HUDEP-2 (cell line): ENCODE results near the gene HOXC10.

Source experiments
- DNase-seq, 76 experiments: peaks; one replicate each; lab custom pipeline; 2025; ENCODE audit not compliant: unreplicated experiment in 76 of 76; lab: John Stamatoyannopoulos, UW

Gene HOXC10

GRCh38 chr12:53975479-53976152, 9.3 kb upstream of the HOXC10 start:
- DNase-seq, result no peak

GRCh38 chr12:53976172-53976822, 8.6 kb upstream of the HOXC10 start:
- no peak for DNase-seq

GRCh38 chr12:53976823-53977595, 7.9 kb upstream of the HOXC10 start:
- DNase-seq, result no peak

DNA sequence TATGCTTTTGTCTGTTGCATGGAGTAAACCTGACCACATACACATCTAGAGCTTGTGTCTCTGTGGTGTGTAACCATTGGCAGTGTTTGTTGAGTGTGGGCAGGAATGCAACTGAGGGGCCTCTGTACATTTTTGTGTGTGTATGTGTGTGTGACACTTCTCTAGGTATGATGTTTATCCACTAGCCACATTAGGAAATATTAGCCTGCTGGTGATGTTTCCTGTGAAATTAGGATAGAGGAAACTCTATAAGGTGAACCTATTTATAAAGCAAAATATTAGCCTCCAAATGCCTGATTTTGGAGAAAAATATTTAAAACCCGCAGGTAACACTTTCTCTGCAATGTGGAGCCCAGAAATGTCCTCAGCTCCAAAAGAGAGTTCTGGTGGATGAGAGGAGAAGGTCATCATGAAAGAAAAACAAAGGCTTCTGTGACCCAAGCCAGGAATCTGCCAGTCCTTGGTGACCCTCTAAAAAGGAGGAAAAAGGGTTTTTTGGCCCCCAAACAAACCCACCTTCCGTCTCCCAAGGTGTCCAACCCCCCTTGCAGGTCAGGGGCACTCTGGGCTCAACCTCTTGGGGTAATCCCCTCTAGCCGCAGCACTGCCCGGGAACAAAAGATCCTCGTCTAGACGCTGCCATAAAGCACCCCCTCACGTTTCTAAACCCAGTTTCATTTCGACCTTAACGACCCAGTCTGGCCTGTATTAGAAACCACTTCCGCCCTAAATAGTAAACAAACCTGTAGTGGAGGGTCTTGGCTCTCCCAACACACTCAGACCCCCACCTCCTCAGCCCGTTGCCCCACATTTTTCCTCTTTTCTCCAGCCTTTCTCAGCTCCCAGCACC, 7.1 kb upstream of the HOXC10 start:
- no peak for DNase-seq

DNA sequence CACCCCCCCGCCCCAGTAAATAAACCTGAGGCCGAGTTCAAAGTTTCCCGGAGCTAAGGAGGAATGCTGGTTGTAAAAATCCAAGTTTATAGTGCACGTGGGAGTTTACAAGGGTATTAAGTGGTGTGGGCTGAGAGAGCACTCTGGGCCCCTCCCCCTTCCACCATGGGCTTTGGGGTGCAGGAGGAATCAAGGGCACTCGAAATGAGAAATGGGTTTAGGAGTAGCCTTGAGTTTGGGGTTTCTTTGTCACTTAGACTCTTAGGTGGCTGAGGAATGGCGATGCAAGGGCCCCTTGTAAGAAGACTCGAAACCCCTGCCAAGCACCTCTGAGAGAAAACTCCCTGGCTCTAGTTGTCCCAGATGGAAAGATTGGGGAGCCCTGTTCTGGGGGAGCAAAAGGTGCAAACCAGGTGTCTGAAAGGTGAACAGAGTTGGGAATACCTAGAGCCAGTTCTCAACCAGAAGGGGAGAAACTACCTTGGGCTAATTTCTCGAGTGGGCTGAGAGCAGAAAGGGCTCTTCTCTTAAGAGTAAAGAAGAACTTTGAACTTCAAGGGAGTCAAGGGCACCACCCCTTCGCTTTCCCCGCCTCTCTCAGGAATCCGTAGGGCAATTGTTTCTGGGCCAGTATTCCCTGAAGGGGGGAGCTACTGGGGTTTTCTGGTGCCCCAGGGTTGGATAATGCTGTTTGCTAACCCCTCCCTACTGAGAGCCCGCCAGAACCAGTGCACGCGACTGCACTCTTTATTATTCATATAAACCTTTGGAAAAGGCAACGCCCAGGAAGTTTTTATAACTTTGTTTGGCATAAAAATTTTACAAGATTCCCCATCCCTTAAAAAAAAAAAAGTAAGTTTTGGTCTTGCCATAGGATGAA, 6.2 kb upstream of the HOXC10 start:
- DNase-seq, result no peak

GRCh38 chr12:53980104-53980801, 4.7 kb upstream of the HOXC10 start:
- DNase-seq, result no peak

DNA sequence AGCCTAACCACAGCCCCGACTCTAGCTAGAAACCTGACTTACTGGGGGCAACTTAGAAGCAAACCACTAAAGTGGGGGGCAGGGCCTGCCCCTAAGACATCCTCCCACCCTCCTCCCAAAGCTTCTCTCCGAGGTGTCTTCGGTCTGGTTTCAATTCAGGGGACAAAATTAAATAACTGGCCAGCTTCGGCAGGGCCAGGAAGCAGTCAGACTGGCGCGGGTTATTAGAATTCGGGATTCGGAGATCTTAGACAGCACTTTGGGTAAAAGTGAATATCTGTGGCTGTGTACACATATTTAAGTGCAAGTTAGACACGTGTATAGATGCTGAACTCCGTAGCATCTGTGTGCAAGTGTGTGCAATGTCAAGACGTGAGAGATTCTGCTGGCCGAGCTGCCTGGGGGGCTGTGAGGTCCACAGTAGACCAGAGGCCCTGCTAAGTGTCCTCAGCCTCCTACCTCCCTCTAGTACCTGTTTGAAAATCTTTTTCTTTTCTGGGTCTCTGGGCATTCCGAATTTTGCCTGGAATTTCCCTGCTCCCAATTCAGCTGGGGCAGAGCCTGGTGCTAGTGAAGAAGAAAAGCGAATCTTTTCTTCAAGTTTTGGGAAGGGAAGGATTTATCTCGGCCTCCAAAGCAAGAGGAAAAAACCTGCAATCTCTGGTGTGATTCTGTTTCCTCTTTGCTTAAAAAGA, 4.0 kb upstream of the HOXC10 start:
- no peak for DNase-seq

- no peak for DNase-seq
Measured at GRCh38 chr12:53981634-53982565, 3.0 kb upstream of the HOXC10 start.

DNA sequence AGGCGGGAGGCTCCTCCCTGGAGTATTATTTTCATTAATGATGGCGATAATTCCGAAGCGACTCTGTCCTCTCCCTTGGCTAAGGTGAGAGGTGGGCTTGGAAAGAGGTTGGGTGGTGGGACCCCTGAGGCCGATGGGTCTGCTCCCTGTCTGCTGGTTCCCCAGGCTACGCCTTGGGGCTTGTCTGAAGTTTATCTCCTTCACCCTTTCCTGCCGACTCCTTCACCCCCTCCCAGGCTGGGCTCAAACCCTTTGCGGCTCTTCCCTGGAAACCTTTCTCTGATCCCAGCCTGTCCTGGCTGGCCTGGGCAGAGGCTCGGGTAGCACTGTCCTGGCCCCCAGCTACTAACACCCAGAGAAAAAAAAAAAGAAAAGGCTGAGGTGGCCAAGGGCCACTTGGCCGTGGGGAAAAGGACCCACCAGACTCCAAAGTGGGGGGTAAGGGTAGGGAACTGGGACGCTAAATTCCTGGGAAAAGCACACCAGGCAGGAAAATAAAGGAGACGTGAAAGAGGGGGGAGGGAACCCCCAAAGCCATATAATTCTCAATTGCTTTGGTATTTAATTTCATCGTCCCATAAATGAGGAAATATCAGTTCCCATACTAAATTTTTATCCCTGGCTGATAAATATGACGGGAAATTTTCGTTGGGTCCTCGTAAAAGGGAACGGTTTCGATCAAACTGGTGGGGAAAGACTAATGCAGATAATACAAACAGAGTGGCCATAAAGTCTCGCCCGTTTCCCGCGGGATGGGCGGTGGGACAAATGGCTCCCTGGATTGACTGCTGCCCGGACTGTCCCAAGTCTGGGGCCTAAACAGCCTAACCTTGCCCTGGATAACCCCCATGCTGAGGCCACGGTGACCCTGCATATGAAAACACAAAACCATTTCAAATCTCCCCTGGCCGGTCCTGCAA, 2.0 kb upstream of the HOXC10 start:
- DNase-seq, result no peak

DNA sequence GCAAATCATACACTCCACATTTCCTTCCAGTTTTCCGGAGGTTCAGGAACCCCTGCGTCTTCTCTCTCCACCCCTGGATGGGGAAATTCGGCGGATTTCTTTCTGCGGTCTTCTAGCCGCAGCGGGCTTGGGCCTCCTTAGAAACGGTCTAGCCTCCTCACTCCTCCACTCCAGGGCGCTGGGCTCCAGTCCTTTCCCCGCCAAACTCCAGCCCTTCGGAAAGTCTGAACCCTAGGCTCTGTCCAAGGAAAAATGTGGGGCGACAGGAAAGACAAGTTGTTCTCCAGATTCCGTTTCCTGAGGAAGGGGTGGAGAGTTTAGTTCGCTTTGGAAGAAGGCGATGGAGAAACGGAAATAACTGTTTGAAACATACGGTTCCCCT, 1.4 kb upstream of the HOXC10 start:
- no peak for DNase-seq

DNA sequence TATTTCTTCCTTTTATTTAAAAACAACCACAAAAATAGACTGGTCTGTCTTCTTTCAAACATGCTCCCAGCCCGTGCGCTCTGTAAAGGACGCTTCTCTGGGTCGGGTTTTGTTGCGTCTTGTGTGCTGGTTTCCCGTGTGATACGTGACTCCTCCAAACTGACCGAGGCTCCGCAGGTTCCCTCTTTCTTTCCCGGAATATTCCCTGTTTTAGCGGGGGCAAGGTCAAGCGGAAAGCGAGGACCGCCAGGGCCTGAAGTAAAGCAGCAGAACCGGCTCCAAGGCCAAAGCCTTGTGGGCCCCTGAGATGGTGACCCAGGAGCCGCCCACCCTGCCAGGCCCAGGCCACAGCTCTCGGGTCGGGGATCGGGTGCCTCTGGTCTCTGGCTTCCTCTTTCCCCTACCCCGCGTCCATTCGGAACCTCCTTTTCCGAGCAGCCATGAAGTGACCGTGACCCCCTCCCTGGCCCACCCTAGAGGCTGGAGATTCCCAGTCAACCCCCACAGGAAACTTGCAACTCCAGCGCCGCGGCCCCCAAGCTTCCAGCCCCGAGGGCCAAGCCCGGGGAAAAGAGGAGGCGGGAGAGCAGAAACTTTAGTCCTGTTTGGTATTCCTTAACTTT, 885 bp upstream of the HOXC10 start:
- no peak for DNase-seq

GRCh38 chr12:53985692-53985993, 697 bp downstream of the HOXC10 start:
- DNase-seq, result no peak

- DNase-seq, result peak in 2 of 76 experiments; percentile 16 to 19
Measured at GRCh38 chr12:53985994-53986685, 1.2 kb downstream of the HOXC10 start.

DNA sequence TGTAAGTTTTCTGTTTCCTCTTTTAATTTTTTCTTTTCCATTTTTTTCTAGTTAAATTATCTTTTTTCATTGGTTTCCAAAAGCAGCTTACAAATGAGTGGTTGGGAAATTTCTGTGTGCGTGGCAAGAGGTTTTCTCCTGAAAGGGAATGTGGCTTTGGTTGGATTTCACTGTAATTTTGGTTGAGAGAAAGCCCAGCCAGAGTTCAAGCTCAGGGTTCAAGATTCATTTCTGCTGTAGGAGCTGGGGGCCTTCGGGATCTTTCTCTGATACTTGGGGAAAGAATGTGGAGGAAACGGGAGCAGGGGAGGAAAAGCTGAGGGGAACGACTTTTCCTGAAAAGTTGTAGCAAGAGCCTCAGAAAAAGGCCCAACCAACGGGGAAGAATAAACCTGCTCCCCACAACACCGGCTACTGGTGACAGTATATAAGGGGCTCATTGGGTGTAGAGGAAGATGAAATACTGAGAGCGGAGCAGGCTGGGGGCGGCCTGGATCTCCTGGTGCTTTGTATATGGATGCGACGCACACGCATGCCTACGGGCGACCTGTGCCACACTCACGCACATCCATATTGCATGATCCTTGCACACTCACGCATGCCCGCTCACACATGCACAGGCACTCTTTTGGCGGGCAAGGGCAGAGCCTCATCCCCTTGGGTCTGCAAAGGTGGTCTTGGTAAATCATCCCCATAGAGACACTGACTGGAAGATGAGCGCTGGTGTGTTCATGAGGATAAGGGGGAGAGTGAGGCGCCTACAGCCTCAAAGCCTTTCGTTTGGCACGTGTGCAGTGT, 1.9 kb downstream of the HOXC10 start:
- DNase-seq, result no peak

- DNase-seq, result no peak
Measured at GRCh38 chr12:53987787-53988230, 2.9 kb downstream of the HOXC10 start.
